ENCODE data around the gene PES1.
"Not testable (repeated sequence)": the region's sequence is repeated elsewhere in the genome, so short reads cannot be mapped to it uniquely, and the experiment has no call there.

Gene PES1

GRCh38 chr22:30591588-30592359, at the start of gene PES1:
Gene PES1 (minus strand): TSS chr22:30591910. CDS start chr22:30591833, 77 bp downstream.
- DNase-seq, result peak; percentile 88

DNA sequence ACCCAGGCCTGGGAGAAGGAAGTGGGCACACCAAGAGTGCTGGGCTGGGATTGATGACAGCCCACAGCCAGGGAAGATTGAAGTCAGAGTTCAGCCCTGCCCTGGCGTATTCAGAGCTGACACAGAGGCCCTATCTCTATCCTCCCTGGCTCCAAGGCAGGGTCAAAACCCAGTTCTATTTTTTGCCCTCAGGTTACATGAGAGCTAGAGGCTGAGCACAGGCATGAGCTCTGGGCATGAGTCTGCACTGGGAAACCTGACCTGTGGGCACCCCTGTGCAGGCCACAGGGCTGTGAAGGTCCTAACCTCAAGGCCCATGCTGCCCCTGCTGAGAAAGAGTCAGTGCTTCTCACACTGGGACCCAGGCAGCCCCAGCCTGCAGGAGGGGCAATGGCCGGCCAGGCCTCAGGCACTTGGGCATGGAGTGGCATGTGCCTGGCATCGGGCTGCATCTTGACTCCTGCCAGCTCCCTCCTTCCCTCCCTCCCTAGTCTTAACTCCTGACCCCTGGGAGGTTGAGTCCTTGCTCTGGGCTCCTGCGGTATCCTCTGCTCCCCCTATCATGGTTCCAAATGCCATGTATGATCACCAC, 49.2 kb upstream of the PES1 start:
- DNase-seq, result no peak

DNA sequence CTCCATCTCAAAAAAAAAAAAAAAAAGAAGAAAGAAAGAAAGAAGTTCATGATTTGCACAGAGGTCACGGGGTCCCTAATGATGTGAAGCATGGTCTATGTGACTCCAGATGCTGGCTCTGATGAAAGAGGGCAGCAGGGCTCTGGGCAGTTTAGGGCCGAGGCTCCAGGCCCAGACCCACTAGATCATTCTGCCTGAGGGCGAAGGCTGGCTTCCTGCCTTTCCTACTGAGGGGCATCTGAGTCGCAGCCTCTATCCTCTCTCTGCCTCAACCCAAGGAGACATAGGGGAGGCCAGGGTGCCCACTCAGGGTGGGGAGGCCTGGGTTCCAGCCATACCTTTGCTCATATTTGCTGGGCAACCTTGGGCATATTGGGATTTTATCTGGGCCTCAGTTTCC, 48.7 kb upstream of the PES1 start:
- no peak for DNase-seq

DNA sequence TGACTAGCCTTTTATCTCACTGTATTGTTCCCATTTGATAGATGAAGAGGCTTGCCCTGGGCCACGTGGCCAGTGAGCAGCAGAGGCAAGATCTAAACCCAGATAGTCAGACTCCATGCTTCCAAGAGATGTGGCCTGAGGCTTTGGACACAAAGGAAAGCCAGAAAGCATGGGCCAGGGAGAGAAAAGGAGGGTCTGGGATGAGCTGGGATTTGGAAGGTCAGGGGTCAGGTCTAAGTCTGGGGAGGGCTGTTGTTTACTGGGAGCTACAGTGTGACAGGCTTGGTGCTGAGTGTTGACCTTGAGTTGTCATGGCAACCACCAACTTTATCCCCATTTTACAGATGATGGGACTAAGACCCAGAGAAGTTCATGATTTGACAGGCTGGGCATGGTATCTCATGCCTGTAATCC, 46.0 kb upstream of the PES1 start:
- no peak for DNase-seq

GRCh38 chr22:30636226-30637077, 44.7 kb upstream of the PES1 start:
- peak; percentile 20 for DNase-seq

DNA sequence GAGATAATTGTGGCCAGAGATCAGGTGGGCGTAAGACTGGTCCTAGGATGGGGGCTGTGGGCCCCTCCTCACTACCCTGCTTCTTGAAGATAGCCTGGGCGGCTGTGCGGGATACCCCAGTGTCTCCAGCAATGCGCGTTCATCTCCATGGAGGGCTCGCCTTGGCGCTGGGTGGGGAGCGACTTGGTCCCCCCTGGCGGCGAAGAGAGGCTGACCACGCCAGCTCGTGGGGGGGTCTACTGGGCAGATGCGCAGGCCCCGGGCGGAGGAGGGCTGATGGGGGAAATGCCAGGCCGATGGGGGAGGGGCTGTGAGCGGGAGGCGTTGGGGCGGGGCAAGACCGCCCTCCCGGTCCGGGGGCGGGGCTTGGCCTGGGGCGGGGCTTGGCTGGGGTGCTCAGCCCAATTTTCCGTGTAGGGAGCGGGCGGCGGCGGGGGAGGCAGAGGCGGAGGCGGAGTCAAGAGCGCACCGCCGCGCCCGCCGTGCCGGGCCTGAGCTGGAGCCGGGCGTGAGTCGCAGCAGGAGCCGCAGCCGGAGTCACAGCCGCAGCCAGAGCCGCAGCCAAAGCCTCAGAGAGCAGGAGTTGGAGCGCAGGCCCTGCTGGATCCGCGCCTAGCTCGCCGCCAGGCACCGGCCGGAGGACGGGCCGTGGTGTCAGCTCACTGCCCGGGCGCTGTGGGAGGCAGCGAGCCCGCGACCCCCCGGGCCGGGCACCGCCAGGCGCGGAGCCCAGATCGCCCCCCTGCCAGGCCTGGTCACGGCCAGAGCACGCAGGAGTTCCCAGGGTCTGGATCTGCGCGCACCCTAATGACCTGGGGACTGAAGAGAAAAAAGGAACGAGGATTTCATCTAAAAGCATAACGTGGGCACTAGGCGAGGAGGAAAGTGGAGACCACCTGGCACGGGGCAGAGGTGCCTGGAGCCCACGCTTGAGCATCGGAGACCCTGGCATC, 43.8 kb upstream of the PES1 start, which contains the start of gene SLC35E4:
SLC35E4 (plus strand) TSS at position 509 of the 953 bp plus-strand sequence. CDS start 670 bp downstream, outside the sequence.
- peak; percentile 97 for DNase-seq

DNA sequence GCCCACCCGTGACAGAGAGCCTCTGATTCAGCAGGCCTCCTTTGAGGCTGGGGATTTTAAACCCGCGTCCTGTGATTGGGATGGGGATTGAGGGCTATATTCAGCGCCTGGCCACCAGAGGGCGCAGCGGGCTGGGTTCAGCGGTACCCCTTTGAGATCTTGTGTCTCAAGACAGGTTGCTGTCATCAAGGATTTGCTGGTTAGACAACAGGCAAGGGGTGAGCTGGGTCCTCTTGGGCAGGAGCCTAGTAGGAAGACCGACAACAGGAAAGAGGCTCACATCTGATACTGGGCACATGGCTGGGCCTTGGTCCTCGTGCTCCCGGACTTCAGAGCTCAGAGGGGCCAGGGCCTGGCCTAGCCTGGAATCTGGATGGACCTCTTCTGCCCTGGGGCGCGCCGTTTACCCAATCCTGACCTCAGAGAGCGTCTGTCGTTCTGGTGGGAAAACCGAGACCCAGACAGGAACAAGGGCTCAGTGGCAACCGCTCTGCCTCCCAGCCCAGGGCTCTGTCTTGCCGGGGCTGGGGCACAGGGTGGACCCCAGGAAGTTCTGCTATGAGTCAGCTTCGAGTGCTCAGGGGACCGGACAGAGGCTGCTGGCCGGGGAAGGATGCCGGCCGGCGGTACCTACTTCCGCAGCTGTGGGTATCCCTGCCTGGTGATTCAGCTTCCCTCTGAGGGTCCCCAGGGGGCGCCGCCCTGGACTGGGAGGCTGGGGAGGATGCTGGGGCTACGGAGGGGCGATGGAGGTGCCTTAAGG, 42.9 kb upstream of the PES1 start:
- DNase-seq, result peak; percentile 93

GRCh38 chr22:30631469-30631868, 39.8 kb upstream of the PES1 start:
- not testable (repeated sequence) for DNase-seq

- no peak for DNase-seq
Observed at GRCh38 chr22:30628491-30628890, 36.8 kb upstream of the PES1 start.

DNA sequence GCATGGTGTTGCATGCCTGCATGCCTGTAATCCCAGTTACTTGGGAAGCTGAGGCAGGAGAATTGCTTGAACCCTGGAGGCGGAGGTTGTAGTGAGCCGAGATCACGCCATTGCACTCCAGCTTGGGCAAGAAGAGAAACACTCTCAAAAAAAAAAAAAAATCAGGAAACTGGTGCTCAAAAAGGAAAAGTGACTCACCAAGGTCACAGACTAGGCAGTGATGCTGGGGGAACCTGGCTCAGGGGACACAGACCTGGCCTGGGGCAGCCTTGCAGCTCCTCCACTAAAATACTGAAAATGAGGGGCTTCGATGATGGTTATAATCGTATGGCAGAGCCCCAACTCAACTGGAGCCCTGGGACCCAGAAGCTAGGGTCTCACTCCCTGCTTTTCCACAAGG, 35.8 kb upstream of the PES1 start:
- DNase-seq, result no peak

GRCh38 chr22:30626413-30626812, 34.7 kb upstream of the PES1 start:
- no peak for DNase-seq

DNA sequence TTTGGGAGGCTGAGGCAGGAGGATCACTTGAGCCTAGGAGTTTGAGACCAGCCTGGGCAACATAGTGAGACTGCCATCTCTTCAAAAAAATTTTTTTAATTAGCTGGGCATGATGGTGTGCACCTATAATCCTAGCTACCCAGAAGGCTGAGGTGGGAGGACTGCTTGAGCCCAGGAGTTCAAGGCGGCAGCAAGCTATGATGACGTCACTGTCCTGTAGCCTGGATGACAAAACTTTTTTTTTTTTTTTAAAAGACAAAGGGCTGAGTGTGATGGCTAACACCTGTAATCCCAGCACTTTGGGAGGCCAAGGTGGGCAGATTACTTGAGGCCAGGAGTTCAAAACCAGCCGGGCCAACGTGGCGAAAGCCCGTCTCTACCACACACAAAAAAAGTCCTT, 28.2 kb upstream of the PES1 start:
- DNase-seq, result not testable (repeated sequence)

GRCh38 chr22:30617819-30618218, 26.1 kb upstream of the PES1 start:
- DNase-seq, result no peak

- no peak for DNase-seq
Observed at GRCh38 chr22:30615543-30615954, 23.8 kb upstream of the PES1 start.

GRCh38 chr22:30614879-30615278, 23.2 kb upstream of the PES1 start:
- DNase-seq, result no peak

DNA sequence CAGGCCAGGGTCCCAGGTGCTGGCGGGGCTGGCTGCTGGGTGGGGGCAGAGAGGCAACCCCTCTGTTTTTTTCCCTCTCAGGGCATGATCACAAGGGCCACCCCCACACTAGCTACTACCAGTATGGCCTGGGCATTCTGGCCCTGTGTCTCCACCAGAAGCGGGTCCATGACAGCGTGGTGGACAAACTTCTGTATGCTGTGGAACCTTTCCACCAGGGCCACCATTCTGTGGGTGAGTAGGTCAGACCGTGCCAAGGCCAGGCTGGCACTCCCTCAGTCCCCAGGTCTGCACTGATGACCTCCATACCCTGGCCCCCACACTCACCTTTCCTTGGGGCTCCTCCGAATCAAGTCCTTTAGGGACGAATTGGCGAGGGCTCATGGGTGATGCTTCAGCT, 22.6 kb upstream of the PES1 start:
- no peak for DNase-seq

DNA sequence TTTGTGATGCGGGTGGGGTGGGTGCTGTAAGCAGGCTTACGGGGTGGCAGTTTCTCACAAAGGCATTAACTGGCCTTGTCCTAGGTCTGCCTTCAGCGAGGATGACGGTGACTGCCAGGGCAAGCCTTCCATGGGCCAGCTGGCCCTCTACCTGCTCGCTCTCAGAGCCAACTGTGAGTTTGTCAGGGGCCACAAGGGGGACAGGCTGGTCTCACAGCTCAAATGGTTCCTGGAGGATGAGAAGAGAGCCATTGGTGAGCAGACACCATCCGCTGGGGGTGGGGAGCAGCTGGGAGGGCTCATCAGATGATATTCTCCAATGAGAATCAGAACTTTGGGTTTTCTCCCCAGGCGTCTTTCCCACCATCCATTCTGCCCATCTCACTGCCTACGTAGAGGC, 21.1 kb upstream of the PES1 start:
- no peak for DNase-seq

GRCh38 chr22:30611197-30611596, 19.5 kb upstream of the PES1 start:
- no peak for DNase-seq

DNA sequence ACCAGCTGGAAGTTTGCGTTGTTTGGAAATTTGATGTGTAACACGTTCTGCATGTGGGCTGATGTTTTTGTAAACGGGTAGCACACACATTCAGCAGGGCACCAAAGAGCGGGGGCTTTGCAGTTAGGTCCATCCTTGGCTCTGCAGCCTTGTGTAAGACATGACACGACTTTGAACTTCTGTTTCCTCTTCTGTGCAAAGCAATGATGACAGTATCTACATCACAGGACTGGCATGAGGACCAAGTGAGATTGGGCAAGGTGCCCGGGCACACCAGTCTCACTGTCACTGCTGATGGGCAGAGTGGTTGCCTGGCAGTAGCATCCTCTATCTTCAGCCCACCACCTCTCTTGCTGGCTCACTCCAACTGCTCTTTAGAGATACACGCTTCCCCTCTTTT, 18.6 kb upstream of the PES1 start:
- no peak for DNase-seq

GRCh38 chr22:30609260-30610185, 17.8 kb upstream of the PES1 start:
- no peak for DNase-seq

Data from stimulated activated CD4-positive, alpha-beta T cell treated with anti-CD3 and anti-CD28 coated beads, Interleukin-4, amount 100 ng/mL, for 1 hour (primary cell).